HL-60 (cell line): ENCODE measurements around the gene TMEM151B.
A peak's percentile ranks its signal among the peaks of the same experiment; 100 is the strongest.

Source experiments
- DNase-seq, 2 experiments: peaks; one replicate each; pipeline ENCODE4 v3.0.0-alpha.2; 2010 to 2020; ENCODE audit warnings: low read depth in 1 of 2, low spot score in 1 of 2
- H3K27ac ChIP-seq: fragments of 250-450 bp; sonication (Bioruptor Pico); replicated peaks from 2 replicates; pipeline ENCODE4 v1.5.1; 2020; ENCODE audit warnings: mild to moderate bottlenecking, moderate library complexity
- H3K27me3 ChIP-seq: fragments of 250-450 bp; sonication (Bioruptor Pico); 2 replicates; pipeline ENCODE4 v1.5.1; 2021; ENCODE audit warnings: mild to moderate bottlenecking, moderate library complexity; ENCODE audit not compliant: insufficient read depth, poor library complexity, severe bottlenecking
- H3K4me3 ChIP-seq: replicated peaks from 2 replicates; pipeline ENCODE4 v1.5.1; 2011; ENCODE audit warnings: mild to moderate bottlenecking, control low read depth, low read length; ENCODE audit not compliant: insufficient read depth
- CTCF ChIP-seq: IDR thresholded peaks from one replicate; pipeline ENCODE4 v1.5.1; 2011; ENCODE audit warnings: low read length, control low read depth, inconsistent platforms; ENCODE audit not compliant: insufficient read depth
- GABPA ChIP-seq: IDR thresholded peaks from 2 replicates; pipeline ENCODE4 v1.6.1; 2012; ENCODE audit warnings: low read depth
- POLR2AphosphoS5 ChIP-seq: IDR thresholded peaks from 2 replicates; pipeline ENCODE4 v1.6.1; 2012; ENCODE audit warnings: low read depth
- SPI1 ChIP-seq: IDR thresholded peaks from 2 replicates; pipeline ENCODE4 v1.6.1; 2012; ENCODE audit warnings: low read depth, mild to moderate bottlenecking, borderline replicate concordance
- TF ChIP-seq, protein P1 (sequence below): IDR thresholded peaks from 2 replicates; pipeline ENCODE4 v1.6.1; 2012; ENCODE audit warnings: low read depth; ENCODE audit not compliant: insufficient replicate concordance

Gene TMEM151B

DNA sequence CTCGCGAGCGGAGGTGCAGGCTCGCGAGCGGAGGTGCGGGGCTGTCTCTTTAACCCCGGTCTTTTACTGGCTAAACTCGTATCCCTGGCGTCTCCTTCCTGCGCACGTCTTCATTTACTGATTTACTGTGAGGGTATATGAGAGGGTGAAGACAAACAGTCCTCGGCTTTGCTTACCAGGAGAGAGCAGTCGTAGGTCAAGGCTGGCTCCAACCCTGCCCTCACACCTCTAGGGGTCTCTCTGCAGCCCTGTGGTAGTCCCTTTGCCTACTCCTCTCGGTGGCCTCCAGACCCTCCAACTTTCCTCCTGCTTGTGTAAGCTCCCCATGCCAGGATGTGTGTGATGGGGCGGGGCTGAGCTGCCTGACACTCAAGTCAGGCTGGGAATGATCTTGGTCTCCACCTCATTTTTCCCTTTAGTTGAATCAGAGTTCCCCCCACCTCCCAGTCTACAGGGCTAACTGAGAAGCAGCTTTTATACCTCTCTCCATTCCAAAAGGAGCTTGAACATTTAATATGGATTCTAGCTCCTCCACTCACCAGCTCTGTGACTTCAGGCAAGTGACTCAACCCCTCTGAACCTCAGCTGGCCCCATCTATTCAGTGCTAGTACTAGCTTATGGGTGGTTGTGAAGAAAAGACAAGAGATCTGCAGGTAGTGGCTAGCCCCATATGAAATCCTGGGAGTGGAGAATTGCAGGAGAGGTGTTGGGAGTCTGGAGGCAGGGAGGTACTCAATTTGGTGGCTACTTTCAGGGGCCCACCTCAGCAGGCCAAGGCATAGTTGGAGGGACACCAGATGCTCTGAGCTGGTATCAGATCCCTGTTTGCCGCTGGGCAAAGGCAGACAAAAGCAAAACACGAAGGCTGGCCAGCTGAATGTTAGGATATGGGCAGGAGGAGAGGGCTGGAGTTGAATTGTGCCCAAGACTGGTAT lies 46.0 kb upstream of the TMEM151B start:
- TF ChIP-seq POLR2AphosphoS5, result no peak
- no peak for TF ChIP-seq CTCF
- no peak for TF ChIP-seq SPI1
- no peak for TF ChIP-seq GABPA
- TF ChIP-seq, protein P1, sequence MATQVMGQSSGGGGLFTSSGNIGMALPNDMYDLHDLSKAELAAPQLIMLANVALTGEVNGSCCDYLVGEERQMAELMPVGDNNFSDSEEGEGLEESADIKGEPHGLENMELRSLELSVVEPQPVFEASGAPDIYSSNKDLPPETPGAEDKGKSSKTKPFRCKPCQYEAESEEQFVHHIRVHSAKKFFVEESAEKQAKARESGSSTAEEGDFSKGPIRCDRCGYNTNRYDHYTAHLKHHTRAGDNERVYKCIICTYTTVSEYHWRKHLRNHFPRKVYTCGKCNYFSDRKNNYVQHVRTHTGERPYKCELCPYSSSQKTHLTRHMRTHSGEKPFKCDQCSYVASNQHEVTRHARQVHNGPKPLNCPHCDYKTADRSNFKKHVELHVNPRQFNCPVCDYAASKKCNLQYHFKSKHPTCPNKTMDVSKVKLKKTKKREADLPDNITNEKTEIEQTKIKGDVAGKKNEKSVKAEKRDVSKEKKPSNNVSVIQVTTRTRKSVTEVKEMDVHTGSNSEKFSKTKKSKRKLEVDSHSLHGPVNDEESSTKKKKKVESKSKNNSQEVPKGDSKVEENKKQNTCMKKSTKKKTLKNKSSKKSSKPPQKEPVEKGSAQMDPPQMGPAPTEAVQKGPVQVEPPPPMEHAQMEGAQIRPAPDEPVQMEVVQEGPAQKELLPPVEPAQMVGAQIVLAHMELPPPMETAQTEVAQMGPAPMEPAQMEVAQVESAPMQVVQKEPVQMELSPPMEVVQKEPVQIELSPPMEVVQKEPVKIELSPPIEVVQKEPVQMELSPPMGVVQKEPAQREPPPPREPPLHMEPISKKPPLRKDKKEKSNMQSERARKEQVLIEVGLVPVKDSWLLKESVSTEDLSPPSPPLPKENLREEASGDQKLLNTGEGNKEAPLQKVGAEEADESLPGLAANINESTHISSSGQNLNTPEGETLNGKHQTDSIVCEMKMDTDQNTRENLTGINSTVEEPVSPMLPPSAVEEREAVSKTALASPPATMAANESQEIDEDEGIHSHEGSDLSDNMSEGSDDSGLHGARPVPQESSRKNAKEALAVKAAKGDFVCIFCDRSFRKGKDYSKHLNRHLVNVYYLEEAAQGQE, result no peak
- no peak for DNase-seq
- H3K27ac ChIP-seq, result peak overlapping the region; percentile 86
- peak overlapping the region; percentile 78 for H3K4me3 ChIP-seq
- no peaks in the 10 kb centered on the region for H3K27me3 ChIP-seq

DNA sequence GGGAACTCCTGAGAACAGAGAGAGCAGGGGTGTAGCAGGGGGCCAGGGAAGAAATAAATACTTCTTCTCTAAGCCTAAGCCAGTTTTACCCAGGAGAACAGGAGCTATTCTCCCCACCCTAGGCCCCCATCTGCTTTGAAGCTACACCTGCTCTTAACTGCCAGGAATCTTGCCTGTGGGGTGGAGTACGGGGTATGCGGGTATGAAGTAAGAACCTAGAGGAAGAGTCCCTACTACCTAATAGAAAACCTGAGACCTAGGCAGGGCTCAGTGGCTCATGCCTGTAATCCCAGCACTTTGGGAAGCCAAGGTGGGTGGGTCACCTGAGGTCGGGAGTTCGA lies 45.3 kb upstream of the TMEM151B start:
- TF ChIP-seq CTCF (no peak), SPI1 (no peak), POLR2AphosphoS5 (no peak), GABPA (no peak)
- TF ChIP-seq, protein P1, result no peak
- Histone ChIP-seq H3K27ac (peak overlapping the region; percentile 86), H3K4me3 (peak overlapping the region; percentile 78), H3K27me3 (no peaks in the 10 kb centered on the region)
- DNase-seq, result no peak

- H3K27ac ChIP-seq, result peak overlapping the region; percentile 86
- H3K4me3 ChIP-seq, result peak overlapping the region; percentile 78
- DNase-seq, result peak in 1 of 2 experiments; percentile 71
- TF ChIP-seq GABPA (no peak), CTCF (no peak), POLR2AphosphoS5 (peak; percentile 65)
- TF ChIP-seq, protein P1, result no peak
- H3K27me3 ChIP-seq, result no peaks in the 10 kb centered on the region
Observed at GRCh38 chr6:44225579-44226325, 44.5 kb upstream of the TMEM151B start.
